Activated naive CD8-positive, alpha-beta T cell (primary cell): ENCODE results near the gene SPACA7.

Source experiments
- H3K27ac Mint-ChIP-seq: one replicate; pipeline ENCODE4 v1.8.0; 2021; ENCODE audit warnings: mixed read lengths
- H3K27me3 Mint-ChIP-seq: one replicate; pipeline ENCODE4 v1.8.0; 2021; ENCODE audit warnings: mixed read lengths
- H3K36me3 Mint-ChIP-seq: one replicate; pipeline ENCODE4 v1.8.0; 2021; ENCODE audit warnings: mixed read lengths
- H3K4me1 Mint-ChIP-seq: one replicate; pipeline ENCODE4 v1.8.0; 2021; ENCODE audit warnings: low read depth, mixed read lengths
- H3K4me3 Mint-ChIP-seq: one replicate; pipeline ENCODE4 v1.8.0; 2021; ENCODE audit warnings: mild to moderate bottlenecking, mixed read lengths
- H3K9me3 Mint-ChIP-seq: one replicate; pipeline ENCODE4 v1.8.0; 2021; ENCODE audit warnings: low read depth, mixed read lengths

The SPACA7 gene

GRCh38 chr13:112376050-112376681, at the start of gene SPACA7:
Gene SPACA7 (plus strand): TSS chr13:112376355. CDS start chr13:112376386, 31 bp downstream.
- Mint-ChIP-seq H3K27ac (no peak within 1 kb of the TSS), H3K27me3 (peaks cover 6% of the 10 kb centered on the region), H3K4me3 (no peak within 1 kb of the TSS), H3K9me3 (no peaks in the 10 kb centered on the region), H3K36me3 (no peaks in the 10 kb centered on the region), H3K4me1 (no peaks in the 10 kb centered on the region)

GRCh38 chr13:112326821-112327370, 49.3 kb upstream of the SPACA7 start:
- Mint-ChIP-seq H3K4me3 (no peak overlapping the region), H3K9me3 (no peaks in the 10 kb centered on the region), H3K36me3 (no peaks in the 10 kb centered on the region), H3K27me3 (peaks cover 13% of the 10 kb centered on the region), H3K4me1 (no peaks in the 10 kb centered on the region), H3K27ac (no peak overlapping the region)

- Mint-ChIP-seq H3K36me3 (no peaks in the 10 kb centered on the region), H3K27ac (no peak overlapping the region), H3K9me3 (no peaks in the 10 kb centered on the region), H3K27me3 (peaks cover 19% of the 10 kb centered on the region), H3K4me1 (no peaks in the 10 kb centered on the region), H3K4me3 (no peak overlapping the region)
Measured at GRCh38 chr13:112328936-112329335, 47.2 kb upstream of the SPACA7 start.

- Mint-ChIP-seq H3K27me3 (peaks cover 19% of the 10 kb centered on the region), H3K4me1 (no peaks in the 10 kb centered on the region), H3K9me3 (no peaks in the 10 kb centered on the region), H3K27ac (no peak overlapping the region), H3K36me3 (no peaks in the 10 kb centered on the region), H3K4me3 (no peak overlapping the region)
Measured at GRCh38 chr13:112329376-112329775, 46.8 kb upstream of the SPACA7 start.

GRCh38 chr13:112330066-112330465, 46.1 kb upstream of the SPACA7 start:
- no peaks in the 10 kb centered on the region for H3K9me3 Mint-ChIP-seq

GRCh38 chr13:112330479-112331381, 45.4 kb upstream of the SPACA7 start:
- no peaks in the 10 kb centered on the region for H3K9me3 Mint-ChIP-seq
- no peak overlapping the region for H3K4me3 Mint-ChIP-seq
- H3K27me3 Mint-ChIP-seq: peaks cover 17% of the 10 kb centered on the region
- H3K36me3 Mint-ChIP-seq: no peaks in the 10 kb centered on the region
- no peak overlapping the region for H3K27ac Mint-ChIP-seq
- no peaks in the 10 kb centered on the region for H3K4me1 Mint-ChIP-seq

More at GRCh38 chr13:112330066-112330465, 46.1 kb upstream of the SPACA7 start:
- H3K36me3 Mint-ChIP-seq: no peaks in the 10 kb centered on the region
- H3K4me1 Mint-ChIP-seq: no peaks in the 10 kb centered on the region
- peaks cover 19% of the 10 kb centered on the region for H3K27me3 Mint-ChIP-seq
- H3K27ac Mint-ChIP-seq: no peak overlapping the region
- H3K4me3 Mint-ChIP-seq: no peak overlapping the region

- peaks cover 7% of the 10 kb centered on the region for H3K9me3 Mint-ChIP-seq
- no peak overlapping the region for H3K27ac Mint-ChIP-seq
- H3K36me3 Mint-ChIP-seq: no peaks in the 10 kb centered on the region
- no peaks in the 10 kb centered on the region for H3K4me1 Mint-ChIP-seq
- peaks cover 14% of the 10 kb centered on the region for H3K27me3 Mint-ChIP-seq
- H3K4me3 Mint-ChIP-seq: no peak overlapping the region
Measured at GRCh38 chr13:112331675-112332074, 44.5 kb upstream of the SPACA7 start.

GRCh38 chr13:112332727-112333126, 43.4 kb upstream of the SPACA7 start:
- H3K27ac Mint-ChIP-seq: no peak overlapping the region
- no peaks in the 10 kb centered on the region for H3K4me1 Mint-ChIP-seq

GRCh38 chr13:112333756-112334543, 42.2 kb upstream of the SPACA7 start:
- H3K27ac Mint-ChIP-seq: no peak overlapping the region
- H3K27me3 Mint-ChIP-seq: peaks cover 14% of the 10 kb centered on the region
- no peaks in the 10 kb centered on the region for H3K36me3 Mint-ChIP-seq
- no peak overlapping the region for H3K4me3 Mint-ChIP-seq
- H3K9me3 Mint-ChIP-seq: peaks cover 12% of the 10 kb centered on the region
- H3K4me1 Mint-ChIP-seq: no peaks in the 10 kb centered on the region

More at GRCh38 chr13:112332727-112333126, 43.4 kb upstream of the SPACA7 start:
- no peak overlapping the region for H3K4me3 Mint-ChIP-seq
- no peaks in the 10 kb centered on the region for H3K36me3 Mint-ChIP-seq
- H3K27me3 Mint-ChIP-seq: peaks cover 14% of the 10 kb centered on the region
- H3K9me3 Mint-ChIP-seq: peaks cover 12% of the 10 kb centered on the region

- no peak overlapping the region for H3K27ac Mint-ChIP-seq
- peaks cover 12% of the 10 kb centered on the region for H3K27me3 Mint-ChIP-seq
- peaks cover 12% of the 10 kb centered on the region for H3K9me3 Mint-ChIP-seq
- no peaks in the 10 kb centered on the region for H3K4me1 Mint-ChIP-seq
- H3K4me3 Mint-ChIP-seq: no peak overlapping the region
- H3K36me3 Mint-ChIP-seq: no peaks in the 10 kb centered on the region
Measured at GRCh38 chr13:112335135-112335534, 41.0 kb upstream of the SPACA7 start.

GRCh38 chr13:112341446-112341845, 34.7 kb upstream of the SPACA7 start:
- Mint-ChIP-seq H3K27ac (no peak overlapping the region), H3K9me3 (peaks cover 6% of the 10 kb centered on the region), H3K27me3 (peaks cover 20% of the 10 kb centered on the region), H3K4me3 (no peak overlapping the region), H3K36me3 (no peaks in the 10 kb centered on the region), H3K4me1 (peaks cover 3% of the 10 kb centered on the region)

- Mint-ChIP-seq H3K27me3 (peaks cover 22% of the 10 kb centered on the region), H3K4me1 (peaks cover 5% of the 10 kb centered on the region), H3K9me3 (peaks cover under 1% of the 10 kb centered on the region), H3K27ac (no peak overlapping the region), H3K4me3 (no peak overlapping the region), H3K36me3 (no peaks in the 10 kb centered on the region)
Measured at GRCh38 chr13:112341976-112342735, 34.0 kb upstream of the SPACA7 start.

- Mint-ChIP-seq H3K4me1 (peaks cover 5% of the 10 kb centered on the region), H3K4me3 (no peak overlapping the region), H3K9me3 (no peaks in the 10 kb centered on the region), H3K27me3 (peaks cover 24% of the 10 kb centered on the region), H3K27ac (no peak overlapping the region), H3K36me3 (no peaks in the 10 kb centered on the region)
Measured at GRCh38 chr13:112342841-112343361, 33.3 kb upstream of the SPACA7 start.

GRCh38 chr13:112343591-112343990, 32.6 kb upstream of the SPACA7 start:
- no peak overlapping the region for H3K4me3 Mint-ChIP-seq
- H3K9me3 Mint-ChIP-seq: no peaks in the 10 kb centered on the region
- peaks cover 5% of the 10 kb centered on the region for H3K4me1 Mint-ChIP-seq
- H3K27me3 Mint-ChIP-seq: peaks cover 24% of the 10 kb centered on the region
- no peaks in the 10 kb centered on the region for H3K36me3 Mint-ChIP-seq
- H3K27ac Mint-ChIP-seq: no peak overlapping the region
